CD1c-positive myeloid dendritic cell (primary cell): ENCODE results near the gene COL5A3.
"Not testable (repeated sequence)": the region's sequence is repeated elsewhere in the genome, so short reads cannot be mapped to it uniquely, and the experiment has no call there.

Experiments
- DNase-seq: peaks from one replicate; pipeline ENCODE4 v3.0.0-alpha.2; 2016; ENCODE audit errors: extremely low spot score

The COL5A3 gene

DNA sequence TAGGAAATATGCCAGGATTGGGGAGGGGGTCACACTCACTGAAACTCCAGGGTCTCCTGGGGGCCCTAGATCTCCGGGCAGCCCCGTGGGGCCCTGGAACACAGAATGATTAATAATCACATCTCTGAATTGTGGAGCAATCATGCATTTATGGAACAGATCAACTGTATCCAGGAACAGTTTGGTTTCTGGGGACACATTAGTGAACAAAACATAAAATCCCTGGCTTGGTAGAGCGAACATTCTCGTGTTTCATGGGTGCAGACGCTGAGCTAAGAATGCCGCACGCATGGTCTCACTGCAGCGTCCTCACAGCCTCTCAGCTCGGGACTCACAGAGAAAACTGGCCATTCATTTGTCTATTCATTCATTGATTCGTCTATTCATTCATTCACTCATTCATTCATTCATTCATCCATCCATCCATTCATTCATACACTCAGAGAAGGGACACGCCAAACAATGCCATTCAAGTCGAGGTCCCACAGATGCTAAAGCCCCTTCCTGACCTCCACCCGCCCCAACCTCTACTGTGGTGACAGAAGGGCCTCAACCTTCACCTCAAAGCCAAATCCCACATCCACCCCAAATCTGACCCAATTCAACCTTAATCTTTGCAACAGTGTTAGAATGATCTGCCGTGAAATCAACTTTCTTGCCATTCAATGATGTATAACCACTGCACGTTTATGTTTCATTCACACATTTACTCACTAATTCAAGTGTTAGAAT, 39.0 kb downstream of the COL5A3 start:
- no peak for DNase-seq

- DNase-seq = no peak
These were observed 39.8 kb downstream of the COL5A3 start for GRCh38 chr19:9970481-9970880.

- no peak for DNase-seq
These were observed 40.7 kb downstream of the COL5A3 start for GRCh38 chr19:9969688-9969975.

DNA sequence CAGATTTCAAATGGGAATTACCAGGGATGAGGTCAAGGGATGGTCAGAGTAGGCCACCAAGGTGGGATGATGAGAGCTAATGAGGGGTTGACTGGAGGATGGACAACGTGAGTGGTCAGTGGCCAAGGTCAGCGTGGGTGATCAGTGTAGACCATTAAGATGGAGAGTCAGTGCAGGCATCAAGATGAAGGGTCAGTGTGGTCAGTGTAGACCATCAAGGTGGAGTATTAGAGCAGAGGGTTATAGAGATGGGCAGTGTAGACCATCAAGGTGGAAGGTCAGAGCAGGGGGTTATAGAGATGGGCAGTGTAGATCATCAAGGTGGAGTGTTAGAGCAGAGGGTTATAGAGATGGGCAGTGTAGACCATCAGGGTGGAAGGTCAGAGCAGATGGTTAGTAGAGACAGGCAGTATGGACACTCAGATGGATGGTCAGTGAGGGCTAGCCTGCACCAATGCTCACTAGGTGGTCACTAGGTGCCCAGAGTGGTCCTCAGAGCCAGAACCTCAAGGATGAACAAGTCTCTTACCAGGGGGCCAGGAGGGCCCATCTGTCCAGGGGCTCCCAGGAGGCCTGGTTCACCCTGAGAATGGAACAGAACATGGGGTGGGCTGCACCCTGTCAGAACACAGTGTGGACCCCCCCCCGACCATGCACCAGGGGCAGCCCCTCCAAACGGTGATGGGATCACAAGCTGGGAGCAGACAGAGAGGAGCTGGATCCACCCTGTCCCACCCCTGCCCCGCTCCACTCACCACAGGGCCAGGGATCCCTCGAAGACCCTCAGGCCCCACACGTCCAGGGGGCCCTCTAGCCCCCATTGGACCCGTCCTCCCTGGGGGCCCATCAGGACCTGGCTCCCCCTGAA, 41.2 kb downstream of the COL5A3 start:
- DNase-seq = no peak

- DNase-seq = no peak
These were observed 43.0 kb downstream of the COL5A3 start for GRCh38 chr19:9967326-9967725.

DNA sequence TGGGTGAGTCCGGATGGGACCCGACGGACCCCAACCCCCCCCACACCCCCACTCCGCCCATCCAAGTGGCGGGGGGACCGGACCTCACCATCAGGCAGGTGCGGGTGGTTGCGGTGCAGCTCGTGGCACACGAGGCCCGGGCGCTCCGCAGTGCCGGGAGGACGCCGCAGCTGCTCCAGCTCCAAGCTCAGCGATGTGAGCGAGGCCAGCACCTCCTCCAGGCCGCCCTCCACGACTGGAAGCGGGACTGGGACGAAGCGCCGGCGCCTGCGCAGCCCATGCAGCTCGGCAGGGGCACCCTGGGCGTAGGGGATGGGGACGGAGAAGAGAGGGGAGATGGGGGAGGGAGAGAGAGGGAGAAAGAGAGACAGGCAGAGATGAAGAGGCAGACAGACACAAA, 43.9 kb downstream of the COL5A3 start:
- no peak for DNase-seq

GRCh38 chr19:9966024-9966423, 44.3 kb downstream of the COL5A3 start:
- no peak for DNase-seq

DNA sequence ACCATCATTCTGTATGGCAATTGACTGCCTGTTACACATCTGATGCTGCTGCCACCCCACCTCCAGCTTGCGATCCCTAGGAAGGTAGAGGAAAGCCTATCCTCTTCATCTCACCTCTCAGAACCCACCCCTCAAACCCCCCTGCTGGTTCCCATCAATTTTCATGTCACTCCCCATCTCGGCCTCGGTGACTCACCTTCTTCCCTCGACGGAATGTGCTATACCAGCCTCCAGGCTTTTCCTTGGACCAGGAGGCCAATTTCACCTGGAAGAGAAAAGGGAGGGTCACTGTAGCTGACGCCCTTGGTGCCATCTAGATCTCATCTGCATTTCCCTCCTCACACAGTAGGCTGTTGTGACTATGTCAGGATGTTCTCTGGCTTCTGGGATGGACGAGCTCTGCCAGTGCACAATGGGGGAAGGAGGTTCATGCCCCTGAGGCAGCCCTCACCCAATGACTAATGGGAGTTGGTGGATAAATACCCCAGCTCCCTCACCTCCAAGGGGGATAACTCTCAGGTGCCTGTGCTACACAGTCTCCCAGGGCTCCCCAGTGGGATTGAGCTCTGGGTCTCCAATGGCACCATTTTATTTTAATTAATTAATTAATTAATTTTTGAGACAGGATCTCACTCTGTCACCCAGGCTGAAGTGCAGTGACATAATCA, 47.5 kb downstream of the COL5A3 start:
- DNase-seq = no peak

- DNase-seq = no peak
These were observed 49.2 kb downstream of the COL5A3 start for GRCh38 chr19:9961103-9961502.

- DNase-seq = no peak
These were observed 51.9 kb downstream of the COL5A3 start for GRCh38 chr19:9958379-9958821.

GRCh38 chr19:9956956-9957355, 53.3 kb downstream of the COL5A3 start:
- DNase-seq = no peak

DNA sequence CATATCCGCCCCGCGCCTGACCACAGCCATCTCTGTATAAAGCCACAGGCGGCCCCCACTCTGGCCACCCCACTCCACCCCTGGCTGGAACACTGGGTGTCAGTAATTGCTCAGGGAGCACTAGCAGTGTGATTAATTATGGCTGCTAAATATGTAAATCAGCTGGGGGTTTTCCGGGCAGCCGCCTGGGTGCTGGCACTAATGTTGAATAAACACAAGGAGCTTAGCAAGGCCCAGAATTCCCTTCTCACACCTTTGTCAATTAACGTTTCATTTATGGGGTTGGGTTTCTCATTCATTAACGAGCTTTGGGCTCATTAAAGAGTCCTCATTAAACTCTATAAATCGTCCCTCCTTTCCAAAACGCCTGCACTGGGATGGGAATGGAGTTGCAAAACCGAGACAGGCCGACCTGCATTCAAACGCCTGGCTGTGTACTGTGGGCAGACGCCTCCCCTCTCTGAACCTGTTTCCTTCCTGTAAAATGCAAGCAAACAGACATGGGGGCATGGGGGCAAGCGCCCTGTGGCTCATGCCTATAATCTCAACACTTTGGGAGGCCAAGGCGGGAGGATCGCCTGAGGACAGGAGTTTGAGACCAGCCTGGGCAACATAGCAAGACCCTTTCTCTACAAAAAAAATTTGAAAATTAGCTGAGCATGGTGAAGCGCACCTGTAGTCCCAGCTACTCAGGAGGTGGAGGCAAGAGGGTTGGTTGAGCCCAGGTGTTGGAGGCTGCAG, 56.3 kb downstream of the COL5A3 start:
- DNase-seq = no peak

DNA sequence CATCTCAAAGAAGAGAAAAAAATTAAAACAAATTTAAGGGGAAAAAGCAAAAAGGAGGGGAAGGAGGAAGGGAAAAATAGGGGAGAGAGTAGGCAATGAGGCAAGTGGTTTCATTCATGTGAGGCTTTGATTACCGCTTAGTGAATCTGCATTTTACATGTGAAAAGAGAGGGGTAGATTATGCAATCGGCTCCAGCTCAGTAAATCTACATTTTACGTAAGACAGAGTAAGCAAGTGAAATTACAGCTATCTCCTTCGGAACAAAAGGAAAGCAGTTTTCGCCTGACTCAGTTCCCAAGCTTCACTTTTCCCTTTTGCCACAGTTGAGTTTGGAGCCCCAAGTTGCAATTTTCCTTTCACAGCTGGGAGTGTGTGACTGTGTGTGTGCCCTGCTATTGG, 58.0 kb downstream of the COL5A3 start:
- no peak for DNase-seq

GRCh38 chr19:9947441-9947840, 62.9 kb downstream of the COL5A3 start:
- DNase-seq = no peak

GRCh38 chr19:9946528-9947125, 63.7 kb downstream of the COL5A3 start:
- DNase-seq = not testable (repeated sequence)

DNA sequence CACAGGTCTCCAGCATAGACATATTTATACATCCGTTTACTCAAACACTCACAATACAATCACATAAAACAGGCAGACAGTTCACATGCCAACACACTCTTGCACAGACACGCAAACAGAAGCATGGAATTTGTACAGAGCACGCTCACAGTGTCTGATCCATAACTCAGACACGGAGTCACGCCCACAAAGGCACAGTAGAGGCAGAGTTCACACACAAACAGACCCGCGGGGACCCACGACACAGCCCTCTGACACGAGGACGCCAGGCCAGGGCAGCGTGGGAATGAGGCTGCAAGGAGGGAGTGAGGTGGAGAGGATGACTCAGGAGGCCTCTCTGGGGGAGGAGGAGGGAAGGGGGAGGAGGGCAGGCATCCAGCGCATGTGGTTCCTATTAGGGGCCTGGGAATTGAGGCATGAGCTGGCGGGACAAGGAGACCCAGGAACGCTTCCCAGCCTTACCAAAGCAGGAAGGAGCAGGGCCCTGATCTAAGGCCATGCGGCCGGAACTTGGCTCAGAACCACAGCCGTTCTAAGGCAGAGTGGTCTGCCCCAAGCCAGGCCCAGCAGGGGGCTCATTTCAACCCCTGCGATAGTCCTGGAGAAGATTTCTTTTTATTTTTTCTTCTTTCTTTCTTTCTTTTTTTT, 64.9 kb downstream of the COL5A3 start:
- DNase-seq = no peak

- DNase-seq = no peak
These were observed 66.6 kb downstream of the COL5A3 start for GRCh38 chr19:9943744-9944143.

GRCh38 chr19:9941671-9942070, 68.6 kb downstream of the COL5A3 start:
- no peak for DNase-seq

- no peak for DNase-seq
These were observed 69.1 kb downstream of the COL5A3 start for GRCh38 chr19:9941231-9941630.

GRCh38 chr19:9940778-9941177, 69.5 kb downstream of the COL5A3 start:
- no peak for DNase-seq

DNA sequence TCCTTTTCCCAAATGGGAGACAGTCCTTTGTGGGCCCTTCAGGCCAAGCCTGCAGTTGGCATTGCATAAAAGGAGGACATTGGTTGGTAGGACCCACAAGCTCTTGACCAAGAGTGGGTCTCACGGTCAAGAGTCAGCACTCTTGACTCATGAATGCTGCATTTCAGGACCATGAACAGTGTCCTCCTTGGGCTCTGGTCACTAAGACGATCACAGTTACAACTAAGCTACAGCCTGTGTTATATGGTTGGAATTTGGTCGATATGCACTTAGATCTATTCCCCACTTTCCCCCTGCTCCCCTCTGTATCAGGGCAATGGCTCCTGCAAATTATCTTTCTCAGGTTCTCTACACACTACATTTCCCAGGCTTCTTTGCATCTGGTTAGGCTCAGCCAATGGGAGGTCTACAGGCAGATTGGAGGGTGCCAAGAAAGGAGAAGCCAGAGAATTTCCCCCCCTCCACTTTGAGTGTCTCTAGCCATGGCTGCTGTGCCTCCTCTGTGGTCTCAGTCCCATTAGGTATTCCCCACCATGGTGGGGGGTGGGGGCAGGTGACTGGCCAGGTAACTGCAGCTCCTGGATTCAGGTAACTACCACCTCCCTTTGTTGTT, 70.9 kb downstream of the COL5A3 start:
- peak; percentile 17 for DNase-seq
